ENCODE data around the gene MEGF11.

DNA sequence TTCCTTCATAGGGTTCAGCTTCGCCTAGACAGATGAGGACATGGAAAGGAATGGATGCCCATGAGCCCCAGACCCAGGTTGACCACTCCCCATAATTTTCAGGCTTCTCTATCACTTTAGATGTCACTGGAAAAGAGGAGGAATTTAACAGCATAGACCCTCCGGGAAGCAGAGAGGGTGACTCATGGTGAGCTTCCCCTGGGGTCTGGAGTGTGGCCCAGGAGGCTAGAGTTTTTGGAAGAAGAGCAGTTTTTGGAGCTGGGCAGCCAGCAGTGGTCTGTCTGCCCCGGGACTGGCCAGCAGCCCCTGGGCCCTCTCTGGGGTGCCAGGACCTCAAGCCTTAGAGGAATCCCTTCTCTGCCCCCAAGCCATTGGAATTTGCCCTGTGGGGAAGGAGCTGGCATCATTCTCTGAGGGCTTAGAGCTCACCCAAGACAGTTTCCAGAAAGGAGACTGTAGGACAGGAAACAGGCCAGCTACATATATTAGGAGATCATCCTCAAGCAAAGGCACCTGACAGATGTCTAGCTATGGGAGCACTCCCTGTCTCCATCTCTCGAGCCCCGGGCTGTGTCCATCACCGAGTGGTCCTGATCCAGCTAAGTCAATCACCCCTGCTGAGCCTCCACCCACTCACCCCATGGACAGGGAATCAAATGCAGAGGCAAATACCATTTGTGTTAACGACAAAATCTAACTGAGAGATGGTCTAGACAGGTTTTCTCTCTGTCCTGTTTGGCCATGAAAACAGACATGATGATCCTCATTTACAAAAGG is 67.3 kb downstream of the MEGF11 start:
- no peak for TF ChIP-seq POLR2A (IDR thresholded peaks at IDR 0.05)
- TF ChIP-seq, protein P1, sequence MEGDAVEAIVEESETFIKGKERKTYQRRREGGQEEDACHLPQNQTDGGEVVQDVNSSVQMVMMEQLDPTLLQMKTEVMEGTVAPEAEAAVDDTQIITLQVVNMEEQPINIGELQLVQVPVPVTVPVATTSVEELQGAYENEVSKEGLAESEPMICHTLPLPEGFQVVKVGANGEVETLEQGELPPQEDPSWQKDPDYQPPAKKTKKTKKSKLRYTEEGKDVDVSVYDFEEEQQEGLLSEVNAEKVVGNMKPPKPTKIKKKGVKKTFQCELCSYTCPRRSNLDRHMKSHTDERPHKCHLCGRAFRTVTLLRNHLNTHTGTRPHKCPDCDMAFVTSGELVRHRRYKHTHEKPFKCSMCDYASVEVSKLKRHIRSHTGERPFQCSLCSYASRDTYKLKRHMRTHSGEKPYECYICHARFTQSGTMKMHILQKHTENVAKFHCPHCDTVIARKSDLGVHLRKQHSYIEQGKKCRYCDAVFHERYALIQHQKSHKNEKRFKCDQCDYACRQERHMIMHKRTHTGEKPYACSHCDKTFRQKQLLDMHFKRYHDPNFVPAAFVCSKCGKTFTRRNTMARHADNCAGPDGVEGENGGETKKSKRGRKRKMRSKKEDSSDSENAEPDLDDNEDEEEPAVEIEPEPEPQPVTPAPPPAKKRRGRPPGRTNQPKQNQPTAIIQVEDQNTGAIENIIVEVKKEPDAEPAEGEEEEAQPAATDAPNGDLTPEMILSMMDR (IDR thresholded peaks at IDR 0.05), result no peak

All from uterus (tissue), 2 donors.